ENCODE measurements around the gene RGP1.

Gene RGP1

GRCh38 chr9:35719546-35719945 lies 29.5 kb upstream of the RGP1 start:
- DNase-seq (ENCODE audit: low read depth): no peak

GRCh38 chr9:35723426-35723825 lies 25.7 kb upstream of the RGP1 start:
- DNase-seq (ENCODE audit: low read depth): no peak

- no peak for DNase-seq (ENCODE audit: low read depth)
Measured at GRCh38 chr9:35723908-35724307, 25.2 kb upstream of the RGP1 start.

GRCh38 chr9:35725362-35725761 lies 23.7 kb upstream of the RGP1 start:
- DNase-seq (ENCODE audit: low read depth): no peak

GRCh38 chr9:35726931-35727330 lies 22.2 kb upstream of the RGP1 start:
- DNase-seq (ENCODE audit: low read depth): peak; percentile 60

GRCh38 chr9:35727676-35728040 lies 21.4 kb upstream of the RGP1 start:
- no peak for DNase-seq (ENCODE audit: low read depth)

GRCh38 chr9:35728041-35728971 lies 20.8 kb upstream of the RGP1 start:
- DNase-seq (ENCODE audit: low read depth): peak; percentile 97

- no peak for DNase-seq (ENCODE audit: low read depth)
Measured at GRCh38 chr9:35729101-35729500, 20.0 kb upstream of the RGP1 start.

GRCh38 chr9:35729700-35730485 lies 19.2 kb upstream of the RGP1 start:
- DNase-seq (ENCODE audit: low read depth): peak; percentile 95

GRCh38 chr9:35730486-35730854 lies 18.6 kb upstream of the RGP1 start:
- peak; percentile 27 for DNase-seq (ENCODE audit: low read depth)

GRCh38 chr9:35731415-35732184 lies 17.5 kb upstream of the RGP1 start:
- DNase-seq (ENCODE audit: low read depth): no peak

- peak; percentile 100 for DNase-seq (ENCODE audit: low read depth)
Measured at GRCh38 chr9:35732185-35732799, 16.8 kb upstream of the RGP1 start, which contains the start of the genes CREB3 and TLN1. CREB3 (plus strand) TSS chr9:35732666; CDS start chr9:35732773, 107 bp downstream. TLN1 (minus strand) TSS chr9:35732195; CDS start chr9:35725694, 6,501 bp downstream.

- peak; percentile 76 for DNase-seq (ENCODE audit: low read depth)
Measured at GRCh38 chr9:35732800-35733541, 16.1 kb upstream of the RGP1 start.

GRCh38 chr9:35734096-35734495 lies 15.0 kb upstream of the RGP1 start:
- no peak for DNase-seq (ENCODE audit: low read depth)

- DNase-seq (ENCODE audit: low read depth): peak; percentile 83
Measured at GRCh38 chr9:35736201-35736633, 12.9 kb upstream of the RGP1 start.

GRCh38 chr9:35737143-35737542 lies 11.9 kb upstream of the RGP1 start:
- no peak for DNase-seq (ENCODE audit: low read depth)

- DNase-seq (ENCODE audit: low read depth): no peak
Measured at GRCh38 chr9:35738186-35738585, 10.9 kb upstream of the RGP1 start.

- no peak for DNase-seq (ENCODE audit: low read depth)
Measured at GRCh38 chr9:35738924-35739323, 10.2 kb upstream of the RGP1 start.

GRCh38 chr9:35740243-35740642 lies 8.8 kb upstream of the RGP1 start:
- DNase-seq (ENCODE audit: low read depth): no peak

GRCh38 chr9:35741740-35742139 lies 7.3 kb upstream of the RGP1 start:
- DNase-seq (ENCODE audit: low read depth): no peak

GRCh38 chr9:35743452-35743851 lies 5.6 kb upstream of the RGP1 start:
- no peak for DNase-seq (ENCODE audit: low read depth)
